AG09309 (cell line): ENCODE results near the gene SMYD2.

ENCODE experiments used
- DNase-seq: peaks from one replicate; pipeline ENCODE4 v3.0.0-alpha.2; 2010; ENCODE audit warnings: low read depth
- H3K4me3 ChIP-seq: 2 replicates; pipeline ENCODE4 v1.5.1; 2011; ENCODE audit warnings: mild to moderate bottlenecking, low read depth, low read length, moderate library complexity; ENCODE audit not compliant: control insufficient read depth
- TF ChIP-seq, protein P1 (sequence below): IDR thresholded peaks from 2 replicates; pipeline ENCODE4 v1.5.1; 2011; ENCODE audit warnings: mild to moderate bottlenecking, low read depth, low read length, inconsistent platforms; ENCODE audit not compliant: insufficient read depth, control insufficient read depth; ENCODE audit errors: missing control alignments

The SMYD2 gene

GRCh38 chr1:214312530-214313051, 31.6 kb downstream of the SMYD2 start:
- no peak overlapping the region for H3K4me3 ChIP-seq
- TF ChIP-seq, protein P1, sequence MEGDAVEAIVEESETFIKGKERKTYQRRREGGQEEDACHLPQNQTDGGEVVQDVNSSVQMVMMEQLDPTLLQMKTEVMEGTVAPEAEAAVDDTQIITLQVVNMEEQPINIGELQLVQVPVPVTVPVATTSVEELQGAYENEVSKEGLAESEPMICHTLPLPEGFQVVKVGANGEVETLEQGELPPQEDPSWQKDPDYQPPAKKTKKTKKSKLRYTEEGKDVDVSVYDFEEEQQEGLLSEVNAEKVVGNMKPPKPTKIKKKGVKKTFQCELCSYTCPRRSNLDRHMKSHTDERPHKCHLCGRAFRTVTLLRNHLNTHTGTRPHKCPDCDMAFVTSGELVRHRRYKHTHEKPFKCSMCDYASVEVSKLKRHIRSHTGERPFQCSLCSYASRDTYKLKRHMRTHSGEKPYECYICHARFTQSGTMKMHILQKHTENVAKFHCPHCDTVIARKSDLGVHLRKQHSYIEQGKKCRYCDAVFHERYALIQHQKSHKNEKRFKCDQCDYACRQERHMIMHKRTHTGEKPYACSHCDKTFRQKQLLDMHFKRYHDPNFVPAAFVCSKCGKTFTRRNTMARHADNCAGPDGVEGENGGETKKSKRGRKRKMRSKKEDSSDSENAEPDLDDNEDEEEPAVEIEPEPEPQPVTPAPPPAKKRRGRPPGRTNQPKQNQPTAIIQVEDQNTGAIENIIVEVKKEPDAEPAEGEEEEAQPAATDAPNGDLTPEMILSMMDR: no peak

DNA sequence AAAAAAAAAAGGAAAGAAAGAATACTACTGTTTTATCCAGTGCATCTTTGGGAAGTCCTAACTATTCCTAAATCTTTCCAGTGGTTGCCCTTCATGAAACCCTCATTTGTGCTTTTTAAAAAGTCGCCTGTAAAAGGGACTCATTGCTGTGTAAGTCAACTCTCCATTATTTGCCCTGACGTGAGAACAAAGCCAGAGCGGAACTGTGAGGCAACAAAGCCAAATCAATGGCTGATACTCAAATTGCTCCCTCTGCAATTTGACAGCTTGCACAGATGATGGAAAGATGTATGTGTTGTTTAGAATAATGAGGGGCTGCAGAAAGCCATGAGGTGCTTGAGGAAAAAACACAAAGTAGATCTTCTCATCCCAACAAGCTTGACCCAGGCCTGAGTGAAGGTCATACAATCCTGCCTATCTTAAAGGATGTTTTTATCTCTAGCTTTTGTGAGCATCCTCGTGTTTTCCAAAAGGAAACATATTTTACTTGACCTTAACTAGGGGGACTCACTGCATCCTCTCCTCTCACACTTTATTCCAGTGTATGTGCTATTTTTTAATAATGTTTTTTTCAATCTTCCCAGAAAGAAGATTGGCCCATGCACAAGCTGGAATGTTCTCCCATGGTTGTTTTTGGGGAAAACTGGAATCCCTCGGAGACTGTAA, 33.4 kb downstream of the SMYD2 start:
- no peak overlapping the region for H3K4me3 ChIP-seq
- DNase-seq: no peak
- TF ChIP-seq, protein P1: no peak

More at GRCh38 chr1:214312530-214313051, 31.6 kb downstream of the SMYD2 start:
- no peak for DNase-seq

GRCh38 chr1:214316593-214316992, 35.6 kb downstream of the SMYD2 start:
- DNase-seq: no peak
- TF ChIP-seq, protein P1: no peak
- no peak overlapping the region for H3K4me3 ChIP-seq

DNA sequence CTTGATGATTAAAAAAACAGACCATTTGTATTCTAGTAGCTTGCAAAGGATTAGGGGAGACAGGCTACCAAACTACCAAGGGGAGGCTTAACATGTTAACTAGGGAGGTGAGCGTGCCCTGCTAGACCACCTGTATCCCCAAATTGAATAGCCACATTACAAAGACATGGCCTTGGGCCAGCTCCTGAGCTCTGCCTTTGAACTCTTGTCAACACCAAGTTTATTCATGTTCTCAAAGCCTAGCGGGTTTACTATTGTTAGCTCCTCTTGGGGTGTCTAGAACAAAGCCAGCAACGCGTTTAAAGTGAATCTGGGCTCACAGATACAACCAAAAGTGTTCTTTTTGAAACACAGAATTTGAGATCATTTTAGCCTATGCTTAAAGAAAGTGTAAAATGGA, 36.3 kb downstream of the SMYD2 start:
- DNase-seq: no peak
- TF ChIP-seq, protein P1: no peak
- no peak overlapping the region for H3K4me3 ChIP-seq

DNA sequence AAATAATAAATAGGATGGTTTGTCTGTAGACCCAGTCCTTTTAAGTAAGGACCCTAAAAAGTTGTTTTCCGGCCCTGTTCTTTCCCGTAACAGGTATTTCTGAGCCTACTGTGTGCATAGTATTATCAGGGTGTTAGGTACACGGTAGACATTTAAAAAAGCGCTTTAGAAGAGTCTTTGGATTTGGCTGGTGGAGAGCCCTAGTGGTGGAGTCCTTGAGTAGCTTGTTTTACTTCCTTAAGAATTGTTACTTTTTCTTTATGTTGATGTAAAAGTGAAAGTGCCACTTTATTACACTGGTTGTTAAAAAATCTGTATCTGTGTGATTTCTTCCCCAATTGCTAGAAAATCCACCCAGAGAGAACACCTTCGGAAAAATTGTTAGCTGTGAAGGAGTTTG, 36.8 kb downstream of the SMYD2 start:
- no peak overlapping the region for H3K4me3 ChIP-seq

GRCh38 chr1:214318356-214318755, 37.4 kb downstream of the SMYD2 start:
- TF ChIP-seq, protein P1: no peak
- H3K4me3 ChIP-seq: no peak overlapping the region
- DNase-seq: no peak

More for the DNA sequence above, 36.8 kb downstream of the SMYD2 start:
- DNase-seq: no peak
- TF ChIP-seq, protein P1: no peak
